Stimulated activated CD4-positive, alpha-beta T cell treated with anti-CD3 and anti-CD28 coated beads, TNF-alpha, amount 100 ng/mL, for 4 hours (primary cell): ENCODE data around the gene TSPO.

Experiments
- DNase-seq, 3 experiments: peaks; one replicate each; pipeline ENCODE4 v3.0.0-alpha.2; 2020; ENCODE audit warnings: low read depth in 3 of 3

The TSPO gene

GRCh38 chr22:43159484-43160178 is 8.3 kb downstream of the TSPO start:
- DNase-seq, result no peak

- DNase-seq, result no peak
Observed at GRCh38 chr22:43160497-43161126, 9.3 kb downstream of the TSPO start.

- DNase-seq, result no peak
Observed at GRCh38 chr22:43162412-43163150, 11.2 kb downstream of the TSPO start.

- no peak for DNase-seq
Observed at GRCh38 chr22:43163241-43163795, 12.0 kb downstream of the TSPO start.

GRCh38 chr22:43164636-43165035 is 13.3 kb downstream of the TSPO start:
- no peak for DNase-seq

- DNase-seq, result no peak
Observed at GRCh38 chr22:43166132-43166930, 15.0 kb downstream of the TSPO start.

- no peak for DNase-seq
Observed at GRCh38 chr22:43167001-43167589, 15.7 kb downstream of the TSPO start.

- no peak for DNase-seq
Observed at GRCh38 chr22:43168471-43169309, 17.3 kb downstream of the TSPO start.

- DNase-seq, result no peak
Observed at GRCh38 chr22:43169310-43170130, 18.2 kb downstream of the TSPO start.

- DNase-seq, result no peak
Observed at GRCh38 chr22:43170131-43170480, 18.7 kb downstream of the TSPO start.

GRCh38 chr22:43171019-43171491 is 19.7 kb downstream of the TSPO start:
- DNase-seq, result no peak

GRCh38 chr22:43171607-43172006 is 20.2 kb downstream of the TSPO start:
- DNase-seq, result no peak

GRCh38 chr22:43172191-43172590 is 20.8 kb downstream of the TSPO start:
- no peak for DNase-seq

GRCh38 chr22:43173566-43173965 is 22.2 kb downstream of the TSPO start:
- no peak for DNase-seq

GRCh38 chr22:43173976-43174720 is 22.8 kb downstream of the TSPO start:
- DNase-seq, result no peak

GRCh38 chr22:43174941-43175531 is 23.7 kb downstream of the TSPO start:
- DNase-seq, result no peak

GRCh38 chr22:43176090-43176489 is 24.7 kb downstream of the TSPO start:
- no peak for DNase-seq

GRCh38 chr22:43177479-43177878 is 26.1 kb downstream of the TSPO start:
- no peak for DNase-seq
